Rectal smooth muscle tissue (tissue), 1 donor: Measurements from ENCODE around the gene SLC22A16.
"Not testable (repeated sequence)": the region's sequence is repeated elsewhere in the genome, so short reads cannot be mapped to it uniquely, and the experiment has no call there.

Experiments used
- H3K27ac ChIP-seq: one replicate; pipeline ENCODE4 v1.7.0; 2013; ENCODE audit warnings: low read depth, low read length, inconsistent platforms
- H3K27me3 ChIP-seq: one replicate; pipeline ENCODE4 v1.7.0; 2013; ENCODE audit warnings: low read length; ENCODE audit not compliant: control insufficient read depth, insufficient read depth
- H3K36me3 ChIP-seq: one replicate; pipeline ENCODE4 v1.7.0; 2013; ENCODE audit warnings: low read length; ENCODE audit not compliant: control insufficient read depth, insufficient read depth
- H3K4me1 ChIP-seq: one replicate; pipeline ENCODE4 v1.7.0; 2013; ENCODE audit warnings: low read length; ENCODE audit not compliant: control insufficient read depth, insufficient read depth
- H3K4me3 ChIP-seq: one replicate; pipeline ENCODE4 v1.7.0; 2013; ENCODE audit warnings: low read length
- H3K9ac ChIP-seq: one replicate; pipeline ENCODE4 v1.7.0; 2013; ENCODE audit warnings: low read length

The SLC22A16 gene

DNA sequence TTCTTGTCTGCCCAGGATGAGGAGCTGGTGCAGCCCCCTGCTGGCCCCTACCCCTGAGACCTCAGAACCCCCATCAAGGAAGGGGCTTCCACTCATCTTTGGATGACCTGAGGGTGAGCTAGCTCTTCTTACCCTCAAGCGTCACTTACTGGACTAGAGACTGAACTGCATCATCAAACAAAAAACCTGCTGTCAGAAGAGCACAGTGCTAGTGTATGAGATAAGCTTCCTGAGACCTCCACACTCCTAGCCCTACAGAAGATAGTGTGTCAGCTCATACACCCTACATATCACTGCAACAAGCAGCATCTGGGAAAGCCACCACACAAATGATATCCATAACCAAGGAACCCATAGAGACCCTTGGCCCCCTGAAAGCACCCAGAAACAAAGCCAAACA, 15.0 kb downstream of the SLC22A16 start:
- H3K4me1 ChIP-seq = no peaks in the 10 kb centered on the region
- H3K9ac ChIP-seq = no peak overlapping the region
- no peak overlapping the region for H3K27ac ChIP-seq
- H3K27me3 ChIP-seq = no peaks in the 10 kb centered on the region
- H3K4me3 ChIP-seq = no peak overlapping the region
- no peaks in the 10 kb centered on the region for H3K36me3 ChIP-seq

DNA sequence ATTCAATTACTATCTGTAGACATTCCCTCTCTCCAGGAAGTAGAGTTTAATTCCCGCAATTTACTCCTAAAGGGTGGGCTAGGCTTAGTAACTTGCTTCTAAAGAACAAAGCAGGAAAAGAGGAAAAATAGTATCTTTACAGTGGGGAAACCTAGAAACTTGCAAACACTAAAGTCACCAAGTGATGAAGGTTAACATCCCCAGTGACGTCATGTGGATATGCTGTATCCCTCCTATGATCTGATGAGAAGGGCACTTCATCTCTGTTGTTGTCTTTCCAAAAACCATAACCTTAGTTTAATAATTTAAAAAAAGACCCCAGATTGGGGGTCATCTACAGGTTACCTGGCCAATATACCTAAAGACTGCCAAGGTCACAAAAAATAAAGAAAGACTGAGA, 17.3 kb downstream of the SLC22A16 start:
- no peaks in the 10 kb centered on the region for H3K27me3 ChIP-seq
- no peaks in the 10 kb centered on the region for H3K4me1 ChIP-seq
- no peaks in the 10 kb centered on the region for H3K36me3 ChIP-seq
- H3K4me3 ChIP-seq = no peak overlapping the region
- no peak overlapping the region for H3K27ac ChIP-seq
- H3K9ac ChIP-seq = no peak overlapping the region

DNA sequence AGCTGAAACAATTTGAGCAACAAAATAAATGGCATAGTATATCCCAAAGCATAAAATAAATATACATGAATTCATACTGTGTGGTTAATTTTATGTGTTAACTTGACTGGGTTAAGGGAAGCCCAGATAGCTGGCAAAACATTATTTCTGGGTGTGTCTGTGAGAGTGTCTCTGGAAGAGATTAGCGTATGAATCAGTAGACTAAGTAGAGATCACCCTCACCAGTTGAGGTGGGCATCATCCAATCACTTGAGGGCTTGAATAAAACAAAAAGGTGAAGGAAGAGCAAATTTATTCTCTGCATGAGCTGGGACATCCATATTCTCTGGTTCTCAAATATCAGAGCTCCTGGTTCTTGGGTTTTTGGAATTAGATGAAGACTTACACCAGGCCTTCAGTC, 17.9 kb downstream of the SLC22A16 start:
- Histone ChIP-seq H3K4me1 (no peaks in the 10 kb centered on the region), H3K4me3 (no peak overlapping the region), H3K9ac (no peak overlapping the region), H3K36me3 (no peaks in the 10 kb centered on the region), H3K27ac (no peak overlapping the region), H3K27me3 (no peaks in the 10 kb centered on the region)

DNA sequence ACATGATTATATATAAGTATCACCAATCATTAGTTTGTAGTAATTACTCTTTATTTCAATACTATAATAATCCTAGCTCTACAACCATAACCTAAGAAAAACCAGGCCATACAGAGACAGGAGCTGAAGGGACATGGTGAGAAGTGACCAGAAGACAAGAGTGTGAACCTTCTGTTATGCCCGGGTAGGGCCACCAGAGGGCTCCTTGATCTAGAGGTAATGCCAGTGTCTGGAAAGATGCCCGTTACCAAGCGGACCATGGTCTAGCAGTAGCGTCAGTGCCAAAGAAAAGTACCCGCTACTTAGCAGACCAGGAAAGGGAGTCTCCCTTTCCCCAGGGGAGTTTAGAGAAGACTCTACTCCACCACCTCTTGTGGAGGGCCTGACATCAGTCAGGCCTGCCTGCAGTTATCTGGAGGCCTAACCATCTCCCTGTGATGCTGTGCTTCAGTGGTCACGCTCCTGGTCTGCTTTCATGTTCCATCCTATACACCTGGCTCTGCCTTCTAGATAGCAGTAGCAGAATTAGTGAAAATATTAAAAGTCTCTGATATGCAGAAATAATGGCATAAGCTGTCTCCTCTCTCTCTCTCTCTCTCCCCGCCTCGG, 18.7 kb downstream of the SLC22A16 start:
- H3K4me3 ChIP-seq, H3K4me1 ChIP-seq, H3K9ac ChIP-seq, H3K27ac ChIP-seq, H3K36me3 ChIP-seq, H3K27me3 ChIP-seq: not testable (repeated sequence)

DNA sequence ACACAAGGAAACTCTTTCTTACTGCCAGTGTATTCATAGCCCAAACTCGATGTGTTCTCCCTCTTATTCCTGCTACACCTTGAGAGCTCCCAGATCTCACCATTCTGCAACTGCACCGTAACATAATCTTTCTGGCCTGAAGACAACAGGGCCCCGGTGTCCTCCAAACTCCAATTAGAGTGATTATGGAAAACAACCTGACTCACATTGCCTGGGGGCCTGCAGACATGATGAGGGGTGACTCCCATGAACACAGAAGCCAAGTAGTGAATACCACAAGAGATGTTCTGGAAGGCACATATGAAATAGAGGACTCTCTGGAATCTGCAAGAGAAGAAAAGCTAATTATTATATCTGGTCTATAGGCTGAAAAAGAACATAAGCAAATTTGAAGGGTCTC, 19.7 kb downstream of the SLC22A16 start:
- H3K4me1 ChIP-seq = no peaks in the 10 kb centered on the region
- no peak overlapping the region for H3K27ac ChIP-seq
- H3K4me3 ChIP-seq = no peak overlapping the region
- no peaks in the 10 kb centered on the region for H3K36me3 ChIP-seq
- no peaks in the 10 kb centered on the region for H3K27me3 ChIP-seq
- no peak overlapping the region for H3K9ac ChIP-seq

DNA sequence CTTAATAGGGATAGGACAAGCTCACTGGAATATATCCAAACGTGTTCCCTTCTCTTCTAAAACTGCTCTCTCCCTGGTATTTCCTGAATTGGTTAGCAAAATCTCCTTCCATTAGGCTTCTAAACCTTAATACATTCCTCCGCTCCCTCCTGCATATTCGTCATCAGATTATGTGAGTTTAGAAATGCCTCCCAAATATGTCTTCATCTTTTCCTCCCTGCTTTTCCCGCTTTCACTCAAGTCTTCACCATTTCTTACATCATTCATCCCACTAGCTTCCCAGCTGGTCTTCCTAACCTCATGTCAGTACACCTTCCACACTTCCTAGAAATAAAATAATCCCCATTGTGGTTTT, 26.9 kb downstream of the SLC22A16 start:
- Histone ChIP-seq H3K27me3 (no peaks in the 10 kb centered on the region), H3K4me1 (no peaks in the 10 kb centered on the region), H3K9ac (no peak overlapping the region), H3K36me3 (no peaks in the 10 kb centered on the region), H3K4me3 (no peak overlapping the region), H3K27ac (no peak overlapping the region)

DNA sequence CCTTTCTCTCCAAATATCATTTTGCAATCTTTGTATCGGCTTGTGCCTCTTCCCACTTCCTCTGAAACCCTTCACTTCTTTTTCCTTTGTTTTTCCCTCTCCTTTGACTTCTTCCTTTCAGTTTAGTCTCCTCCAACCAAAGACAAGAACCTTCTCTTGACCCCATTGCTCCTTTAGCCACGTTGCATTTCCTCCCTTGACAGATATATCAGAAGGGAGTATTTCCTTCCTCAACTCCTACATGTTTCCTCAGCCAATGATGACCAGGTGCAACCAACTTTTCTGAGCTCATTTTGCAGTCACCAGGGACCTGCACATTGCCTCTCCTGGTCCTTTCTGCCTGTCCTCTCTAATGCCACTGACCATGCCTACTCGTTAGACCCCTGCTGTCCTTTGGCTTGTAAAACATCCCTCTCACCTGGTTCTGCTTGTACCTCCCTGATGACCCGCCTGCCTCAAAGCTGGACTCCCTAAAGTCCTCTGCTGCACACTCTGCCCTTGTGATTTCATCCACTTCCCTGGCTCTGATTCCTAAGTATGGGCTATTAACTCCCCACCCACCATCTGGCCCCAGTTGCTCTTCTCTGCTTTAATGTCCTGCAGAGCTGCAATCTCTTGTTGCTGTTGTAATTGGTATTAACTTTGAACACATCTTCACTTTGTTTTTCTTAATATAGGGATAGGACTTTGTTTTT, 27.4 kb downstream of the SLC22A16 start:
- Histone ChIP-seq H3K36me3 (no peaks in the 10 kb centered on the region), H3K4me3 (no peak overlapping the region), H3K4me1 (no peaks in the 10 kb centered on the region), H3K27ac (no peak overlapping the region), H3K27me3 (no peaks in the 10 kb centered on the region), H3K9ac (no peak overlapping the region)

DNA sequence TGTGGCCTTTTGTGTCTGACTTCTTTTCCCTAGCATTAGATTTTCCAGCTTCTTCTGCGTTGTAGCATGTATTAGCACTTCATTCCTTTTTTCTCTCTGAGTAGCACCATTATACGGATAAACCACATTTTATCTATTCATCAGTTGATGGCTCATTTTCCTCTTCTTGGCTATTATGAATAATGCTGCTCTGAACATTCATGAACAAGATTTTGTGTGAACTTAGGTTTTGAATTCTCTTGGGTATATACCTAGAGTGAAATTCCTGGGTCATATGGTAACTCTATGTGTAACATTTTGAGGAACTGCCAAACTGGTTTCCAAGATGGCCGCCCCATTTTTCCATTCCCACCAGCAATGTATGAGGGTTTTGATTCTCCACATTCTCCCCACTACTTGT, 28.7 kb downstream of the SLC22A16 start:
- Histone ChIP-seq H3K9ac (no peak overlapping the region), H3K27me3 (no peaks in the 10 kb centered on the region), H3K4me3 (no peak overlapping the region), H3K36me3 (no peaks in the 10 kb centered on the region), H3K27ac (no peak overlapping the region), H3K4me1 (no peaks in the 10 kb centered on the region)

DNA sequence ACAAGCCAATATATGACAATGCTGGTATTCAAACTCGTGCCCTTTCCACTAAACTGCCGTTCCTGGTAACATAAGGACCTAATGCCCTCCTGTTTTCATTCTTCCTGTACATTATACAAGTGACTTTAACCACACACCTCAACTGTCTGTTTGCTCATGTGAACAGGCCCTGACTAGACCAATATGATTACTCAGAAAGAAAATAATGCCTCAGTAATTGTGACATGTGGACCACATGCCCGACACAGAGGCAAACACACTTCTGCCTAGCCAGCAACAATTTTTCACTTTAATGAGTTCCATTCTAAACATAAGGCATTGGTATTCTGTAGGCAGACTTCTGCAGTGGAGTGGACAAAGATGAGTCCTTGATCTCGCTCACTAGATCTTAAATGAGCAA, 30.0 kb downstream of the SLC22A16 start:
- Histone ChIP-seq H3K4me3 (no peak overlapping the region), H3K9ac (no peak overlapping the region), H3K27me3 (no peaks in the 10 kb centered on the region), H3K27ac (no peak overlapping the region), H3K4me1 (no peaks in the 10 kb centered on the region), H3K36me3 (no peaks in the 10 kb centered on the region)

DNA sequence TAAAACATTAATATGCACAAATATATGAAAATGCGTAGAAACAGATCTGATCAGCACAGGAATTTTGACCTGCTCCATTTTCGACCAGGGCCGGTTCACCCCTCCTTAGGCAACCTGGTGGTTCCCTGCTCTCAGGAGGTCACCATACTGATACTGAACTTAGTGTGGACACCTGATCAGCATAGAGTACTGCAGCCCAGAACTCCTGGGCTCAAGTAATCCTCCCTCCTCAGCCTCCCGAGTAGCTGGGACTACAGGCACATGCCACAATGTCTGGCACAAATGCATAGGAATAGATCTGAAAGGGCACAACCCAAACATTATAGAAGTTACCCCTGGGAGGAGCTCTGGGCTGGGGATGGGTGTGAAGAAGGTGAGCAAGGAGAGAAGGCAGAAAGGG, 36.4 kb downstream of the SLC22A16 start:
- Histone ChIP-seq H3K4me1 (no peaks in the 10 kb centered on the region), H3K27me3 (no peaks in the 10 kb centered on the region), H3K27ac (no peak overlapping the region), H3K9ac (no peak overlapping the region), H3K4me3 (no peak overlapping the region), H3K36me3 (no peaks in the 10 kb centered on the region)

DNA sequence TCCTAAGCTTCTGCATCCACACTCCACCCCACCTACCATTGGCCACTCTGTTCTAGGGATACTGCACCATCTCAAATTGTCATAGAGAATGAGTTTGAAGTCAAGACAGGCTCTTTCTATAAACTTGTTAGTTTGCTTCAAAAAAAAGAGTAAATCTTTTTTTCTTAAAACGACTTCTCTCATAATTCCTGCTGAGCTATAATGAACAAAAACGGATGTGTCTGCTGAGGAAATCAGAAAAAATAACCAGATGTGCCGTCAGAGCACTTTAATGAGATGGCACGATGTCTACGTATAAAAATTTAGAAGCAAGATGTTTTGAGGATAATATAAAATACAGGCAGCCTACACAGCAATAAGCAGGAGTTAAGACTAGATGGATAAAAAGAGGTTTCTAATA, 37.1 kb downstream of the SLC22A16 start:
- H3K36me3 ChIP-seq = no peaks in the 10 kb centered on the region
- H3K4me3 ChIP-seq = no peak overlapping the region
- no peaks in the 10 kb centered on the region for H3K4me1 ChIP-seq
- H3K27me3 ChIP-seq = no peaks in the 10 kb centered on the region
- no peak overlapping the region for H3K27ac ChIP-seq
- H3K9ac ChIP-seq = no peak overlapping the region

DNA sequence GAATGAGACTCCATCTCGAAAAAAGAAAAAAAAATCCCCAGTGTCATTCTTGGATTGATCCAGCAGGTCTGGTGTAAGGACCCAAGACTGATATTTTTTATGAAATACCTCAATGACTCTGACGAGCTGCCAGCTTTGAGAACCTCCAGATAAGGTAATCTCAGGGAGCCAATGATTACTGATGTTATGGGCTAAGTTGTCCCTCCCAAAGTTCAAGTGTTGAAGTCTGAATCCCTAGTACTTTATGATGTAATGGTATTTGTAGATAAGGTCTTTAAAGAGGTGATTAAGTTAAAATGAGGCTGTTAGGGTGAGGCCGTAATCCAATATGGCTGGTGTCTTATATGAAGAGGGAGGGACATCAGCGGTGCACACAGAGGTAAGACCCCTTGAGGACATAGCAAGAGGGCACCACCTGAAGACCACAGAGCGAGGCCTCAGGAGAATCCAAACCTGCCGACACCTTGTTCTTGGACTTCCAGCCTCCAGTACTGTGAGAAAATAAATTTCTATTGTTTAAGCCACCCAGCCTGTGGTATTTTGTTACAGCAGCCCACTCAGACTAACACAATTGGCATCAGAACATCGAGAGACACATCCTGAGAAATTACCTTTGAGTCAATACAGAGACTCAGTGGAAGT, 41.3 kb downstream of the SLC22A16 start:
- no peaks in the 10 kb centered on the region for H3K27me3 ChIP-seq
- H3K27ac ChIP-seq = no peak overlapping the region
- H3K36me3 ChIP-seq = no peaks in the 10 kb centered on the region
- no peak overlapping the region for H3K4me3 ChIP-seq
- H3K9ac ChIP-seq = no peak overlapping the region
- H3K4me1 ChIP-seq = no peaks in the 10 kb centered on the region
